IMR-90 (cell line): ENCODE measurements around the gene PHF20. TPM values are rescaled to one million over a fixed set of nuclear protein-coding genes. Genes with fewer than 3 reads are reported as not detected.

ENCODE experiments used
- ATAC-seq: fragments of 200-7000 bp; cut with Tn5 transposase; 2 replicates; pipeline ENCODE4 v1.9.1; 2020; ENCODE audit warnings: low read depth, mild to moderate bottlenecking, moderate library complexity
- BruUV-seq: library from RNA; stranded (reverse); fragments of 400-500 nt; replicated peaks from 2 replicates; lab custom pipeline; 2021; lab: Mats Ljungman, UMichigan
- CTCF ChIA-PET: fragments of 300-600 bp; formaldehyde crosslinking; extraction: SDS; loops from one replicate; lab custom pipeline; 2021; ENCODE audit warnings: antibody characterized with exemption; lab: Yijun Ruan, JAX
- POLR2A ChIA-PET: fragments of 300-600 bp; sonication (Branson Sonifier 250); formaldehyde crosslinking; loops from one replicate; lab custom pipeline; 2022; ENCODE audit warnings: antibody characterized with exemption; ENCODE audit not compliant: unreplicated experiment; lab: Charles Lee
- DNase-seq: peaks from one replicate; pipeline ENCODE4 v3.0.0; 2013
- H2AFZ ChIP-seq: replicated peaks from 2 replicates; pipeline ENCODE3; 2013; ENCODE audit warnings: low read length, mild to moderate bottlenecking; ENCODE audit not compliant: poor library complexity
- H2AK5ac ChIP-seq: 2 replicates; pipeline ENCODE4 v1.6.1; 2013; ENCODE audit warnings: low read depth, low read length, inconsistent platforms
- H2AK9ac ChIP-seq: replicated peaks from 2 replicates; pipeline ENCODE3; 2013; ENCODE audit warnings: mild to moderate bottlenecking, low read depth, low read length, moderate library complexity; ENCODE audit not compliant: poor library complexity
- H2BK120ac ChIP-seq: 2 replicates; pipeline ENCODE4 v1.6.1; 2013; ENCODE audit warnings: low read depth, low read length, inconsistent platforms
- H2BK15ac ChIP-seq: 3 replicates; pipeline ENCODE4 v1.6.1; 2013; ENCODE audit warnings: low read depth, low read length, inconsistent platforms
- H2BK20ac ChIP-seq: 2 replicates; pipeline ENCODE4 v1.6.1; 2013; ENCODE audit warnings: low read depth, mild to moderate bottlenecking, inconsistent platforms, low read length, moderate library complexity
- H2BK5ac ChIP-seq: 2 replicates; pipeline ENCODE4 v1.6.1; 2013; ENCODE audit warnings: mild to moderate bottlenecking, low read depth, low read length, inconsistent platforms; ENCODE audit not compliant: poor library complexity, severe bottlenecking
- H3K14ac ChIP-seq: replicated peaks from 2 replicates; pipeline ENCODE4 v1.6.1; 2013; ENCODE audit warnings: low read depth, low read length, inconsistent platforms
- H3K18ac ChIP-seq: 2 replicates; pipeline ENCODE4 v1.6.1; 2013; ENCODE audit warnings: low read depth, low read length, control low read depth
- H3K23ac ChIP-seq: 2 replicates; pipeline ENCODE4 v1.6.1; 2013; ENCODE audit warnings: low read depth, low read length, inconsistent platforms
- H3K27ac ChIP-seq: 2 replicates; pipeline ENCODE4 v1.5.1; 2013; ENCODE audit warnings: mild to moderate bottlenecking, control low read depth, low read length; ENCODE audit not compliant: insufficient read depth
- H3K27me3 ChIP-seq: 2 replicates; pipeline ENCODE4 v1.6.1; 2013; ENCODE audit warnings: low read length; ENCODE audit not compliant: control insufficient read depth, insufficient read depth
- H3K36me3 ChIP-seq: 2 replicates; pipeline ENCODE4 v1.6.1; 2013; ENCODE audit warnings: low read length, mixed read lengths; ENCODE audit not compliant: control insufficient read depth, insufficient read depth
- H3K4ac ChIP-seq: 2 replicates; pipeline ENCODE4 v1.6.1; 2013; ENCODE audit warnings: low read depth, low read length, inconsistent platforms
- H3K4me1 ChIP-seq: 2 replicates; pipeline ENCODE4 v1.6.1; 2013; ENCODE audit warnings: low read length, mixed read lengths; ENCODE audit not compliant: control insufficient read depth, insufficient read depth
- H3K4me2 ChIP-seq: 2 replicates; pipeline ENCODE4 v1.6.1; 2013; ENCODE audit warnings: low read depth, mild to moderate bottlenecking, control low read depth, low read length, moderate library complexity
- H3K4me3 ChIP-seq: 2 replicates; pipeline ENCODE4 v1.5.1; 2013; ENCODE audit warnings: low read depth, mild to moderate bottlenecking, control low read depth, low read length, moderate library complexity; ENCODE audit not compliant: insufficient read depth
- H3K56ac ChIP-seq: 2 replicates; pipeline ENCODE4 v1.6.1; 2013; ENCODE audit warnings: low read length, inconsistent platforms; ENCODE audit not compliant: insufficient read depth; ENCODE audit errors: extremely low read depth
- H3K79me1 ChIP-seq, 2 experiments: 2 replicates each; pipeline ENCODE4 v1.6.1; 2013; ENCODE audit warnings: low read length in 2 of 2, inconsistent platforms in 1 of 2, low read depth in 1 of 2
- H3K9ac ChIP-seq: 2 replicates; pipeline ENCODE4 v1.6.1; 2013; ENCODE audit warnings: low read depth, low read length, control low read depth
- H3K9me1 ChIP-seq: 2 replicates; pipeline ENCODE4 v1.6.1; 2013; ENCODE audit warnings: low read length, inconsistent platforms; ENCODE audit not compliant: insufficient read depth
- H3K9me3 ChIP-seq: 2 replicates; pipeline ENCODE4 v1.6.1; 2013; ENCODE audit warnings: low read length; ENCODE audit not compliant: control insufficient read depth, insufficient read depth
- H4K20me1 ChIP-seq: 2 replicates; pipeline ENCODE4 v1.6.1; 2013; ENCODE audit warnings: low read length, inconsistent platforms; ENCODE audit not compliant: insufficient read depth
- H4K5ac ChIP-seq: 2 replicates; pipeline ENCODE4 v1.6.1; 2013; ENCODE audit warnings: mild to moderate bottlenecking, low read depth, low read length, control low read depth
- H4K8ac ChIP-seq, 2 experiments: 2 replicates each; pipeline ENCODE4 v1.6.1; 2013; ENCODE audit warnings: low read depth in 2 of 2, low read length in 2 of 2, control low read depth in 1 of 2, inconsistent platforms in 1 of 2
- H4K91ac ChIP-seq: 2 replicates; pipeline ENCODE4 v1.6.1; 2013; ENCODE audit warnings: low read depth, low read length, inconsistent platforms; ENCODE audit not compliant: insufficient read depth
- BHLHE40 ChIP-seq: fragments of 150-350 bp; IDR thresholded peaks from 2 replicates; pipeline ENCODE4 v1.6.1; 2016; ENCODE audit warnings: mild to moderate bottlenecking, low read depth, low read length
- CEBPB ChIP-seq: IDR thresholded peaks from 2 replicates; pipeline ENCODE4 v1.6.1; 2012; ENCODE audit warnings: low read depth, low read length, improper control_type of control experiment
- ELK1 ChIP-seq: fragments of 150-350 bp; IDR thresholded peaks from 2 replicates; pipeline ENCODE4 v1.6.1; 2016; ENCODE audit warnings: low read depth, mild to moderate bottlenecking, low read length, moderate library complexity, borderline replicate concordance
- FOS ChIP-seq: fragments of 150-350 bp; IDR thresholded peaks from 2 replicates; pipeline ENCODE4 v1.6.1; 2016; ENCODE audit warnings: low read depth, low read length
- MAFK ChIP-seq: IDR thresholded peaks from 2 replicates; pipeline ENCODE4 v1.6.1; 2012; ENCODE audit warnings: low read depth, low read length, improper control_type of control experiment
- MAZ ChIP-seq: IDR thresholded peaks from 2 replicates; pipeline ENCODE4 v1.6.1; 2012; ENCODE audit warnings: low read depth, mild to moderate bottlenecking, low read length, improper control_type of control experiment, moderate library complexity, borderline replicate concordance
- NFE2L2 ChIP-seq: fragments of 150-350 bp; IDR thresholded peaks from 2 replicates; pipeline ENCODE4 v1.6.1; 2016; ENCODE audit warnings: low read depth, mild to moderate bottlenecking, low read length
- RAD21 ChIP-seq: IDR thresholded peaks from 2 replicates; pipeline ENCODE4 v1.6.1; 2012; ENCODE audit warnings: low read length, improper control_type of control experiment
- RCOR1 ChIP-seq: IDR thresholded peaks from 2 replicates; pipeline ENCODE4 v1.6.1; 2012; ENCODE audit warnings: mild to moderate bottlenecking, low read length, improper control_type of control experiment; ENCODE audit not compliant: insufficient replicate concordance
- RFX5 ChIP-seq: IDR thresholded peaks from 2 replicates; pipeline ENCODE4 v1.8.0; 2012; ENCODE audit warnings: low read depth, mild to moderate bottlenecking, low read length, moderate library complexity
- USF2 ChIP-seq: fragments of 150-350 bp; IDR thresholded peaks from 2 replicates; pipeline ENCODE4 v1.6.1; 2017; ENCODE audit warnings: mild to moderate bottlenecking, antibody characterized with exemption, low read length, low read depth
- WGBS, 2 experiments: methylation state at CpG; one replicate each; pipeline versions ENCODE4 v1.1.5 to v1.1.7; 2013; ENCODE audit warnings: missing lambda C conversion rate in 2 of 2; ENCODE audit not compliant: insufficient read length in 1 of 2; ENCODE audit errors: extremely low coverage in 2 of 2; 5-methylcytosine and 5-hydroxymethylcytosine counted together
- dilution Hi-C: fragments of 300-500 bp; cut with HindIII; formaldehyde crosslinking; loops from one replicate; pipeline ENCODE4 v1.14.3; 2018; ENCODE audit warnings: low sequenced_read_pairs; ENCODE audit not compliant: unreplicated experiment
- in situ Hi-C: fragments of 300-500 bp; cut with MboI; formaldehyde crosslinking; loops from 3 replicates; pipeline ENCODE4 v1.14.3; 2019; ENCODE audit warnings: low sequenced_read_pairs, inconsistent platforms, mixed read lengths
- intact Hi-C: fragments of 100-400 bp; cut with micrococcal nuclease; formaldehyde crosslinking; loops from 2 replicates; pipeline ENCODE4 v1.10.0; 2022
- polyA plus RNA-seq, 3 experiments: library from polyadenylated mRNA; depleted of rRNA; stranded (reverse); fragments of >200 nt; gene quantifications; 2 replicates each; pipeline ENCODE4 v1.2.3, GENCODE V29; 2012; ENCODE audit warnings: low replicate concordance in 1 of 3
- total RNA-seq: library from RNA; depleted of rRNA; stranded (reverse); fragments of >200 nt; gene quantifications from 2 replicates; pipeline ENCODE4 v1.2.3, GENCODE V29; 2012

The PHF20 gene
- total and polyA plus RNA-seq, 2 of the 4 experiments (the other 2 are of a cell fraction) = 22.0 to 22.5 TPM

GRCh38 chr20:35729836-35730582 lies 41.8 kb upstream of the PHF20 start:
- in situ Hi-C loops (no loop called here), intact Hi-C loops (no loop called here)
- H3K4me1 ChIP-seq = no peaks in the 10 kb centered on the region

More at GRCh38 chr20:35729836-35730582, 41.8 kb upstream of the PHF20 start:
- Histone ChIP-seq H2AK5ac (no peak overlapping the region), H2BK5ac (no peak overlapping the region), H2AFZ (no peak overlapping the region), H2AK9ac (no peak overlapping the region), H3K18ac (no peak overlapping the region), H3K14ac (no peak overlapping the region), H3K56ac (no peak overlapping the region), H3K27me3 (no peaks in the 10 kb centered on the region), H4K5ac (no peak overlapping the region), H3K4me3 (no peak overlapping the region), H4K91ac (no peak overlapping the region), H3K79me1 (peaks cover 3 to 33% of the 10 kb centered on the region in 2 experiments; a peak in 3 of 4 replicates), H3K27ac (no peak overlapping the region), H2BK20ac (no peak overlapping the region), H2BK120ac (no peak overlapping the region), H4K8ac (no peak overlapping the region), H3K9me3 (no peaks in the 10 kb centered on the region), H3K23ac (no peak overlapping the region), H3K4me2 (no peak overlapping the region), H4K20me1 (peaks cover 96% of the 10 kb centered on the region), H2BK15ac (no peak overlapping the region), H3K36me3 (peaks cover 71% of the 10 kb centered on the region), H3K9me1 (no peaks in the 10 kb centered on the region; the same call in 1 of the 2 replicates), H3K4ac (no peak overlapping the region), H3K9ac (no peak overlapping the region)
- dilution Hi-C loops = no loop called here
- no peak for ATAC-seq
- DNase-seq = no peak
- ChIA-PET CTCF (interaction anchor here (1.1 kb wide), 1 partner anchor 154 kb away, joined by 3 read pairs; no protein-coding TSS in a partner anchor), POLR2A (interaction anchor here (1.0 kb wide), 1 partner anchor 10 kb away, joined by 3 read pairs; no protein-coding TSS in a partner anchor)
- TF ChIP-seq USF2 (no peak), BHLHE40 (no peak), CEBPB (no peak), MAFK (no peak), NFE2L2 (no peak), FOS (no peak), MAZ (no peak), RAD21 (no peak), ELK1 (no peak), RFX5 (no peak), RCOR1 (no peak)
- BruUV-seq = no TSS peak
- no CpG with 5 or more reads among the region's 2 CpGs for WGBS, 2 experiments
